H1 (cell line): ENCODE measurements around the gene HECTD3. TPM values are rescaled to one million over a fixed set of nuclear protein-coding genes. Genes with fewer than 3 reads are reported as not detected.

Experiments used
- CTCF ChIA-PET: fragments of 300-600 bp; sonication (Branson Sonifier 250); formaldehyde crosslinking; loops from one replicate; lab custom pipeline; 2021; ENCODE audit not compliant: partially characterized antibody; lab: Charles Lee
- POLR2A ChIA-PET: fragments of 300-600 bp; sonication (Branson Sonifier 250); formaldehyde crosslinking; loops from one replicate; lab custom pipeline; 2021; ENCODE audit warnings: inconsistent platforms; ENCODE audit not compliant: partially characterized antibody; lab: Charles Lee
- DNase-seq, 2 experiments: peaks; one replicate each; pipeline versions ENCODE4 v3.0.0 to v3.0.0-alpha.2; 2010 to 2022; ENCODE audit warnings: low spot score in 2 of 2, low read depth in 1 of 2, mixed read lengths in 1 of 2
- FAIRE-seq: peaks from 2 replicates; lab custom pipeline; 2011; peaks lifted over from hg19 to GRCh38; lab: Jason Lieb, UNC
- H2AFZ ChIP-seq: 2 replicates; pipeline ENCODE4 v1.8.1; 2012; ENCODE audit warnings: low read length, inconsistent platforms
- H2AK5ac ChIP-seq: 2 replicates; pipeline ENCODE4 v1.6.1; 2013; ENCODE audit warnings: low read depth, low read length
- H2BK120ac ChIP-seq: replicated peaks from 2 replicates; pipeline ENCODE3; 2013; ENCODE audit warnings: low read depth, low read length, inconsistent platforms
- H2BK12ac ChIP-seq: 2 replicates; pipeline ENCODE4 v1.6.1; 2013; ENCODE audit warnings: low read depth, low read length
- H2BK15ac ChIP-seq: 2 replicates; pipeline ENCODE4 v1.6.1; 2013; ENCODE audit warnings: low read length
- H2BK20ac ChIP-seq: 2 replicates; pipeline ENCODE4 v1.6.1; 2013; ENCODE audit warnings: low read length
- H2BK5ac ChIP-seq: 2 replicates; pipeline ENCODE4 v1.6.1; 2013; ENCODE audit warnings: low read depth, low read length
- H3K14ac ChIP-seq: 2 replicates; pipeline ENCODE4 v1.6.1; 2013; ENCODE audit warnings: inconsistent platforms; ENCODE audit not compliant: insufficient read length
- H3K18ac ChIP-seq: 2 replicates; pipeline ENCODE4 v1.6.1; 2013; ENCODE audit warnings: low read length; ENCODE audit errors: extremely low read depth
- H3K23ac ChIP-seq: 2 replicates; pipeline ENCODE4 v1.6.1; 2013; ENCODE audit warnings: inconsistent platforms; ENCODE audit not compliant: insufficient read length
- H3K23me2 ChIP-seq: 2 replicates; pipeline ENCODE4 v1.6.1; 2013; ENCODE audit warnings: low read depth, low read length
- H3K27ac ChIP-seq: 2 replicates; pipeline ENCODE4 v1.6.1; 2011; ENCODE audit warnings: low read depth, low read length, inconsistent platforms
- H3K27me3 ChIP-seq, 4 experiments: replicated peaks in 1 of 4; 1 replicate in 1 of 4; 2 replicates in 3 of 4; pipeline versions ENCODE4 v1.6.1 to v1.8.1; 2011 to 2013; ENCODE audit warnings: low read length in 3 of 4, mild to moderate bottlenecking in 3 of 4, inconsistent platforms in 2 of 4, mixed read lengths in 2 of 4, moderate library complexity in 1 of 4; ENCODE audit not compliant: control insufficient read depth in 3 of 4, insufficient read depth in 3 of 4; ENCODE audit errors: extremely low read depth in 1 of 4
- H3K36me3 ChIP-seq, 4 experiments: 2 replicates each; pipeline versions ENCODE4 v1.6.1 to v1.8.1; 2011 to 2013; ENCODE audit warnings: mild to moderate bottlenecking in 4 of 4, low read length in 3 of 4, moderate library complexity in 2 of 4, control low read depth in 1 of 4, inconsistent platforms in 1 of 4; ENCODE audit not compliant: insufficient read depth in 4 of 4, control insufficient read depth in 2 of 4
- H3K4ac ChIP-seq: replicated peaks from 2 replicates; pipeline ENCODE3; 2013; ENCODE audit warnings: low read length, low read depth, mixed read lengths, inconsistent platforms; ENCODE audit not compliant: insufficient read length
- H3K4me1 ChIP-seq, 4 experiments: replicated peaks in 1 of 4; 1 replicate in 1 of 4; 2 replicates in 3 of 4; pipeline versions ENCODE4 v1.6.1 to v1.8.1; 2011 to 2013; ENCODE audit warnings: low read length in 3 of 4, inconsistent platforms in 2 of 4, mixed read lengths in 1 of 4; ENCODE audit not compliant: insufficient read depth in 4 of 4, control insufficient read depth in 3 of 4
- H3K4me2 ChIP-seq, 2 experiments: 2 replicates each; pipeline versions ENCODE4 v1.6.1 to v1.8.1; 2011 to 2013; ENCODE audit warnings: low read depth in 2 of 2, low read length in 2 of 2, control low read depth in 1 of 2, inconsistent platforms in 1 of 2, mild to moderate bottlenecking in 1 of 2; ENCODE audit not compliant: insufficient read depth in 1 of 2
- H3K4me3 ChIP-seq, 4 experiments: fragments of 200-600, 300-600 bp in 1 of 4; sonication (generic), shearing (Covaris generic), sonication (Bioruptor Twin) in 1 of 4; 2 replicates each; pipeline versions ENCODE4 v1.5.1 to v1.8.1; 2011 to 2016; ENCODE audit warnings: low read length in 4 of 4, low read depth in 3 of 4, control low read depth in 2 of 4, inconsistent platforms in 2 of 4, mild to moderate bottlenecking in 2 of 4, mixed read lengths in 1 of 4, moderate library complexity in 1 of 4; ENCODE audit not compliant: insufficient read depth in 2 of 4; ENCODE audit errors: extremely low read depth in 1 of 4
- H3K56ac ChIP-seq: replicated peaks from 2 replicates; pipeline ENCODE3; 2013; ENCODE audit warnings: low read depth, mild to moderate bottlenecking, mixed read lengths, low read length, inconsistent platforms; ENCODE audit not compliant: insufficient read length
- H3K79me1 ChIP-seq: 2 replicates; pipeline ENCODE4 v1.6.1; 2013; ENCODE audit warnings: low read depth, low read length, control low read depth
- H3K79me2 ChIP-seq, 2 experiments: 2 replicates each; pipeline versions ENCODE4 v1.6.1 to v1.8.1; 2012 to 2013; ENCODE audit warnings: low read length in 2 of 2, mild to moderate bottlenecking in 2 of 2, inconsistent platforms in 1 of 2; ENCODE audit not compliant: insufficient read depth in 2 of 2, control insufficient read depth in 1 of 2
- H3K9ac ChIP-seq, 4 experiments: replicated peaks in 1 of 4; 1 replicate in 1 of 4; 2 replicates in 3 of 4; pipeline versions ENCODE4 v1.6.1 to v1.8.1; 2011 to 2013; ENCODE audit warnings: low read depth in 3 of 4, low read length in 3 of 4, control low read depth in 2 of 4, mild to moderate bottlenecking in 2 of 4, moderate library complexity in 2 of 4, inconsistent platforms in 1 of 4; ENCODE audit errors: extremely low read depth in 1 of 4
- H3K9me3 ChIP-seq, 2 experiments: 2 replicates each; pipeline versions ENCODE4 v1.6.1 to v1.8.1; 2012 to 2013; ENCODE audit warnings: mild to moderate bottlenecking in 2 of 2, moderate library complexity in 2 of 2, control low read depth in 1 of 2, inconsistent platforms in 1 of 2, low read depth in 1 of 2, low read length in 1 of 2, mixed read lengths in 1 of 2; ENCODE audit not compliant: insufficient read depth in 2 of 2
- H4K20me1 ChIP-seq, 2 experiments: replicated peaks in 1 of 2; 2 replicates each; pipeline versions ENCODE3 to v1.8.1; 2011 to 2013; ENCODE audit warnings: inconsistent platforms in 2 of 2, low read length in 2 of 2, mild to moderate bottlenecking in 1 of 2; ENCODE audit not compliant: insufficient read depth in 2 of 2, control insufficient read depth in 1 of 2
- H4K5ac ChIP-seq: 2 replicates; pipeline ENCODE4 v1.6.1; 2013; ENCODE audit warnings: low read length, low read depth, mixed read lengths, inconsistent platforms; ENCODE audit not compliant: insufficient read length
- H4K8ac ChIP-seq: 2 replicates; pipeline ENCODE4 v1.8.0; 2013; ENCODE audit warnings: mild to moderate bottlenecking, moderate library complexity, low read length, inconsistent platforms; ENCODE audit not compliant: insufficient read depth; ENCODE audit errors: extremely low read depth
- H4K91ac ChIP-seq: replicated peaks from 2 replicates; pipeline ENCODE3; 2013; ENCODE audit warnings: low read length, mixed read lengths, inconsistent platforms; ENCODE audit not compliant: insufficient read length
- BACH1 ChIP-seq: IDR thresholded peaks from 2 replicates; pipeline ENCODE4 v1.6.1; 2012; ENCODE audit warnings: low read length, improper control_type of control experiment
- BCL11A ChIP-seq, 2 experiments: IDR thresholded peaks; one replicate each; pipeline ENCODE4 v1.6.1; 2011; ENCODE audit warnings: low read depth in 2 of 2, low read length in 2 of 2, mild to moderate bottlenecking in 2 of 2
- GTF2F1 ChIP-seq: IDR thresholded peaks from 2 replicates; pipeline ENCODE4 v1.6.1; 2012; ENCODE audit warnings: low read depth, low read length, improper control_type of control experiment, borderline replicate concordance
- HDAC6 ChIP-seq: IDR thresholded peaks from one replicate; pipeline ENCODE4 v1.7.1; 2012; ENCODE audit warnings: low read depth, mild to moderate bottlenecking, inconsistent platforms, low read length, moderate library complexity
- KDM1A ChIP-seq: fragments of 200-600, 300-600 bp; sonication (generic); IDR thresholded peaks from 2 replicates; pipeline ENCODE4 v1.7.1; 2016; ENCODE audit warnings: mild to moderate bottlenecking, low read length, borderline replicate concordance
- KDM5A ChIP-seq: fragments of 200-600 bp; IDR thresholded peaks from 2 replicates; pipeline ENCODE4 v1.7.1; 2012; ENCODE audit warnings: mild to moderate bottlenecking, low read length, inconsistent platforms, mixed read lengths
- MAFK ChIP-seq: IDR thresholded peaks from 2 replicates; pipeline ENCODE4 v1.6.1; 2012; ENCODE audit warnings: low read depth, mild to moderate bottlenecking, improper control_type of control experiment, low read length
- MAX ChIP-seq: IDR thresholded peaks from 2 replicates; pipeline ENCODE4 v1.6.1; 2012; ENCODE audit warnings: inconsistent platforms
- NRF1 ChIP-seq: IDR thresholded peaks from 2 replicates; pipeline ENCODE4 v1.6.1; 2011; ENCODE audit warnings: mild to moderate bottlenecking, low read depth, low read length, improper control_type of control experiment
- PHF8 ChIP-seq: fragments of 200-600 bp; sonication (generic); conservative IDR thresholded peaks from 2 replicates; pipeline ENCODE4 v1.7.1; 2012; ENCODE audit warnings: low read depth, mild to moderate bottlenecking, inconsistent platforms, low read length, moderate library complexity
- POU5F1 ChIP-seq: IDR thresholded peaks from 2 replicates; pipeline ENCODE4 v1.6.1; 2011; ENCODE audit warnings: low read depth, mild to moderate bottlenecking, low read length, moderate library complexity
- TAF1 ChIP-seq: IDR thresholded peaks from 2 replicates; pipeline ENCODE4 v1.6.1; 2011; ENCODE audit warnings: mild to moderate bottlenecking, low read depth, low read length
- TAF7 ChIP-seq: optimal IDR thresholded peaks from 2 replicates; pipeline ENCODE3; 2011; ENCODE audit warnings: low read depth, mild to moderate bottlenecking, inconsistent platforms, low read length, moderate library complexity, borderline replicate concordance
- WGBS, 2 experiments: shearing (Covaris generic) in 1 of 2; methylation state at CpG; one replicate each; pipeline versions ENCODE4 v1.1.6 to v1.1.7; 2013 to 2015; ENCODE audit warnings: low lambda C conversion rate in 2 of 2, mixed read lengths in 2 of 2, inconsistent platforms in 1 of 2, low coverage in 1 of 2, missing lambda C conversion rate in 1 of 2; ENCODE audit not compliant: insufficient replicate concordance in 2 of 2, insufficient coverage in 1 of 2, insufficient read length in 1 of 2; ENCODE audit errors: extremely low coverage in 1 of 2, missing lambda C conversion rate in 1 of 2; 5-methylcytosine and 5-hydroxymethylcytosine counted together
- polyA plus RNA-seq, 7 experiments: library from polyadenylated mRNA; depleted of rRNA in 3 of 7; stranded (reverse) in 5 of 7; unstranded in 2 of 7; fragments of >200 nt in 5 of 7; fragments of 200-250 nt in 2 of 7; gene quantifications; 1 replicate in 5 of 7; 2 replicates in 1 of 7; 4 replicates in 1 of 7; pipeline versions ENCODE4 v1.2.1 to v1.2.3, GENCODE V29; 2011 to 2013; ENCODE audit warnings: missing spikeins in 2 of 7, mixed read lengths in 2 of 7
- total RNA-seq: library from RNA; stranded (reverse); fragmentation: NEBNext Ultra II Directional; extraction: Animal tissue kit (Norgen Biotek cat#: 25700); gene quantifications from 2 replicates; pipeline ENCODE4 v1.2.1, GENCODE V29; 2021
- TF ChIP-seq, protein P1 (sequence below): IDR thresholded peaks from 2 replicates; pipeline ENCODE4 v1.6.1; 2011; ENCODE audit warnings: low read length, improper control_type of control experiment

Gene HECTD3
- total and polyA plus RNA-seq, 2 of the 8 experiments (the other 6 are each of a cell fraction or from before 2014, with no cell fraction given): 32.9 to 52.7 TPM

- Histone ChIP-seq H2AK5ac (no peak overlapping the region), H3K4ac (no peak overlapping the region), H4K20me1 (no peaks in the 10 kb centered on the region), H2BK120ac (no peak overlapping the region), H3K4me1 (no peaks in the 10 kb centered on the region), H3K9ac (no peak overlapping the region), H3K23ac (no peak overlapping the region), H4K8ac (no peak overlapping the region), H3K4me2 (no peak overlapping the region), H3K79me2 (no peaks in the 10 kb centered on the region), H2BK15ac (no peak overlapping the region), H3K36me3 (no peaks in the 10 kb centered on the region; a peak in 1 of 8 replicates), H2BK20ac (no peak overlapping the region), H2BK12ac (no peak overlapping the region), H3K27me3 (no peaks in the 10 kb centered on the region), H3K56ac (no peak overlapping the region), H4K5ac (no peak overlapping the region), H4K91ac (no peak overlapping the region), H2BK5ac (no peak overlapping the region), H3K9me3 (no peaks in the 10 kb centered on the region), H3K18ac (no peak overlapping the region), H3K23me2 (no peaks in the 10 kb centered on the region), H3K27ac (no peak overlapping the region), H3K79me1 (no peaks in the 10 kb centered on the region), H3K4me3 (no peak overlapping the region), H2AFZ (no peak overlapping the region), H3K14ac (no peak overlapping the region)
- 87% methylated on average over 4 of the region's 4 CpGs; no CpG with 5 or more reads in 1 of the 2 experiments for WGBS, 2 experiments
- FAIRE-seq: no peak
- ChIA-PET POLR2A (no interaction called here), CTCF (interaction anchor here (0.6 to 1.3 kb wide), 3 partner anchors 25 to 523 kb away, joined by 3 to 5 read pairs (median 3); no protein-coding TSS in a partner anchor)
- no peak for DNase-seq
- TF ChIP-seq KDM5A: no peak
- no peak for TF ChIP-seq GTF2F1
- TF ChIP-seq, protein P1, sequence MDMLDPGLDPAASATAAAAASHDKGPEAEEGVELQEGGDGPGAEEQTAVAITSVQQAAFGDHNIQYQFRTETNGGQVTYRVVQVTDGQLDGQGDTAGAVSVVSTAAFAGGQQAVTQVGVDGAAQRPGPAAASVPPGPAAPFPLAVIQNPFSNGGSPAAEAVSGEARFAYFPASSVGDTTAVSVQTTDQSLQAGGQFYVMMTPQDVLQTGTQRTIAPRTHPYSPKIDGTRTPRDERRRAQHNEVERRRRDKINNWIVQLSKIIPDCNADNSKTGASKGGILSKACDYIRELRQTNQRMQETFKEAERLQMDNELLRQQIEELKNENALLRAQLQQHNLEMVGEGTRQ: no peak
- TF ChIP-seq TAF1: no peak
- TF ChIP-seq BCL11A (IDR thresholded peaks at IDR 0.05; ENCODE audit: low read depth in 2 of 2, low read length in 2 of 2): no peak
- TF ChIP-seq POU5F1: no peak
- TF ChIP-seq BACH1: no peak
- TF ChIP-seq HDAC6: no peak
- no peak for TF ChIP-seq PHF8
- no peak for TF ChIP-seq TAF7
- no peak for TF ChIP-seq MAFK
- TF ChIP-seq NRF1: no peak
- TF ChIP-seq KDM1A: no peak
- TF ChIP-seq MAX: no peak
Measured at GRCh38 chr1:44970317-44970716, 40.8 kb downstream of the HECTD3 start.
